Chondrocyte (in vitro differentiated cells): ENCODE results near the gene DHX58. TPM values are rescaled to one million over a fixed set of nuclear protein-coding genes. Genes with fewer than 3 reads are reported as not detected.
A peak's percentile ranks its signal among the peaks of the same experiment; 100 is the strongest.

Source experiments
- DNase-seq: peaks from one replicate; pipeline ENCODE4 v3.0.0; 2021; ENCODE audit warnings: mixed read lengths, low spot score
- H3K27ac Mint-ChIP-seq: one replicate; pipeline ENCODE4 v1.8.0; 2021; ENCODE audit warnings: mild to moderate bottlenecking, moderate library complexity, mixed read lengths; ENCODE audit not compliant: unreplicated experiment
- H3K27me3 Mint-ChIP-seq: 2 replicates; pipeline ENCODE4 v1.8.0; 2021; ENCODE audit warnings: low read depth, mixed read lengths
- H3K36me3 Mint-ChIP-seq: 2 replicates; pipeline ENCODE4 v1.8.0; 2021; ENCODE audit warnings: low read depth, mixed read lengths
- H3K4me1 Mint-ChIP-seq: 2 replicates; pipeline ENCODE4 v1.8.0; 2021; ENCODE audit warnings: low read depth, mild to moderate bottlenecking, mixed read lengths
- H3K4me3 Mint-ChIP-seq: one replicate; pipeline ENCODE4 v1.8.0; 2021; ENCODE audit warnings: mild to moderate bottlenecking, moderate library complexity, mixed read lengths; ENCODE audit not compliant: unreplicated experiment
- H3K9me3 Mint-ChIP-seq: 2 replicates; pipeline ENCODE4 v1.8.0; 2021; ENCODE audit warnings: low read depth, mixed read lengths
- total RNA-seq: library from RNA; stranded (reverse); gene quantifications from 3 replicates; pipeline ENCODE4 v1.2.1, GENCODE V29; 2021
- TF ChIP-seq, protein P1 (sequence below): fragments of 200-600 bp; sonication (generic); IDR thresholded peaks from 2 replicates; pipeline ENCODE4 v1.5.0; 2021; ENCODE audit warnings: antibody characterized with exemption, mild to moderate bottlenecking, moderate library complexity

DHX58 gene
- total RNA-seq, 1 donor from 2014 or later: 0.55 TPM

DNA sequence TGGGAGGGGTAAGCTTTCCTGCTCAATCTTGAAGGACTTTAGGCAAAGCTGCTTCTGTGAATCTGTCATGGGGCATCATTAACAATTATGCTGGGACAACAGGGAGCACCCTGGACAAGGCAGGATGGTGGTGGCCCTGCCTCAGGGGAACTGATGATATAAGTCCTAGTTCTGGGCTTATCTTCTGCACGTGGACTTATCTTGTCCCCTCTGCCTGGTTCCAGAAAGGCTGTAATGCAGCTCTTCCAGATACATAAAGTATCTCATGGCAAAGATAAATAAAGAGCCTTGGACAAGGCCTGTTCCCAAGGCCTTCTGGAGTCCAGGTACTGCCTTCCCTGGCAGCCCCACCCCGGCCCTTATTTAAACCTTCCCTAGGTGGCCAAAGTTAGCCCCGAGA, 8.2 kb downstream of the DHX58 start:
- TF ChIP-seq, protein P1, sequence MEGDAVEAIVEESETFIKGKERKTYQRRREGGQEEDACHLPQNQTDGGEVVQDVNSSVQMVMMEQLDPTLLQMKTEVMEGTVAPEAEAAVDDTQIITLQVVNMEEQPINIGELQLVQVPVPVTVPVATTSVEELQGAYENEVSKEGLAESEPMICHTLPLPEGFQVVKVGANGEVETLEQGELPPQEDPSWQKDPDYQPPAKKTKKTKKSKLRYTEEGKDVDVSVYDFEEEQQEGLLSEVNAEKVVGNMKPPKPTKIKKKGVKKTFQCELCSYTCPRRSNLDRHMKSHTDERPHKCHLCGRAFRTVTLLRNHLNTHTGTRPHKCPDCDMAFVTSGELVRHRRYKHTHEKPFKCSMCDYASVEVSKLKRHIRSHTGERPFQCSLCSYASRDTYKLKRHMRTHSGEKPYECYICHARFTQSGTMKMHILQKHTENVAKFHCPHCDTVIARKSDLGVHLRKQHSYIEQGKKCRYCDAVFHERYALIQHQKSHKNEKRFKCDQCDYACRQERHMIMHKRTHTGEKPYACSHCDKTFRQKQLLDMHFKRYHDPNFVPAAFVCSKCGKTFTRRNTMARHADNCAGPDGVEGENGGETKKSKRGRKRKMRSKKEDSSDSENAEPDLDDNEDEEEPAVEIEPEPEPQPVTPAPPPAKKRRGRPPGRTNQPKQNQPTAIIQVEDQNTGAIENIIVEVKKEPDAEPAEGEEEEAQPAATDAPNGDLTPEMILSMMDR: no peak
- H3K4me3 Mint-ChIP-seq: no peak overlapping the region
- H3K27me3 Mint-ChIP-seq: peaks cover 3% of the 10 kb centered on the region
- no peaks in the 10 kb centered on the region for H3K36me3 Mint-ChIP-seq
- peaks cover 9% of the 10 kb centered on the region for H3K4me1 Mint-ChIP-seq
- DNase-seq: no peak
- no peak overlapping the region for H3K27ac Mint-ChIP-seq
- no peaks in the 10 kb centered on the region for H3K9me3 Mint-ChIP-seq

GRCh38 chr17:42103221-42103954, 9.1 kb downstream of the DHX58 start:
- peaks cover 9% of the 10 kb centered on the region for H3K4me1 Mint-ChIP-seq
- no peaks in the 10 kb centered on the region for H3K9me3 Mint-ChIP-seq
- H3K36me3 Mint-ChIP-seq: no peaks in the 10 kb centered on the region
- H3K27ac Mint-ChIP-seq: no peak overlapping the region
- DNase-seq: no peak
- H3K27me3 Mint-ChIP-seq: peaks cover 3% of the 10 kb centered on the region
- TF ChIP-seq, protein P1: no peak
- no peak overlapping the region for H3K4me3 Mint-ChIP-seq

DNA sequence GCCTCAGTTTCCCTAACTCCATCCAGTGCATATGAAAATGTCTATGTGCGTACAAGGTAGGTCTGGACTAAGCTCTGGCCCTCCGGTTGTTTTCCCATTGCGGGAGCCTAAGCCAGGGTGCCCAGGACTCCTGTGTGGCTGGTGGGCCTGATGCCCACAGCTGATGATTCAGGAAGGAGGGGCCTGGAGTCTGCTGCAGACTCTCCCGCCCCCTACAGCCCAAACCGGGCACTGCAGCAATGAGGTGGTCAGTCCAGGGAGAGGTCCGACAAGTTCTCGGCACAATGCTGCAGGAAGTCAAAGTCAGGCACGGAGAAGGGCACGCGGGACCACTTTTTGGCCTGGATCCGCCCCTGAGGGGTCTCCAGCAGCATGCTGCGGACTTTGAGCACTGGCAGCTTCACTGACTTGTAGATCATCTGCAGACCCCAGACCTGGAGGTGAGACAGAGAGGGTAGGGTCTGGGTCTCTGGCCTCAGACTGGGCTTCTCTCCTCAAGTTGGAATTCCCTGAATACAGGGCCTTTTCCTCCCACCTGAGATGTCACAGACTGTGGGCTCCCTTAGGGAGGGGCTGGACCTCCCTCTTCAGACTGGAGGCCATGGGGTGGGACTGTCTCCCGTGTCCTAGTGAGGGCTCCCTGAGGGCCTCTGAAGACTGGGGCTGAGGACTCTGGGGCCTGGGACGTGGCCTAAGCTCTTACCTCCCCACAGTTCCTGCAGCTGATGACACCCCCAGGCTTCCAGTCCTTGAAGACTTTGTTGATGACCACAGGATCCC, 10.8 kb downstream of the DHX58 start:
- no peak overlapping the region for H3K27ac Mint-ChIP-seq
- TF ChIP-seq, protein P1: peak; percentile 88
- H3K4me1 Mint-ChIP-seq: peaks cover 3% of the 10 kb centered on the region
- peaks cover 15% of the 10 kb centered on the region for H3K27me3 Mint-ChIP-seq
- no peak overlapping the region for H3K4me3 Mint-ChIP-seq
- H3K9me3 Mint-ChIP-seq: no peaks in the 10 kb centered on the region
- no peaks in the 10 kb centered on the region for H3K36me3 Mint-ChIP-seq
- no peak for DNase-seq

DNA sequence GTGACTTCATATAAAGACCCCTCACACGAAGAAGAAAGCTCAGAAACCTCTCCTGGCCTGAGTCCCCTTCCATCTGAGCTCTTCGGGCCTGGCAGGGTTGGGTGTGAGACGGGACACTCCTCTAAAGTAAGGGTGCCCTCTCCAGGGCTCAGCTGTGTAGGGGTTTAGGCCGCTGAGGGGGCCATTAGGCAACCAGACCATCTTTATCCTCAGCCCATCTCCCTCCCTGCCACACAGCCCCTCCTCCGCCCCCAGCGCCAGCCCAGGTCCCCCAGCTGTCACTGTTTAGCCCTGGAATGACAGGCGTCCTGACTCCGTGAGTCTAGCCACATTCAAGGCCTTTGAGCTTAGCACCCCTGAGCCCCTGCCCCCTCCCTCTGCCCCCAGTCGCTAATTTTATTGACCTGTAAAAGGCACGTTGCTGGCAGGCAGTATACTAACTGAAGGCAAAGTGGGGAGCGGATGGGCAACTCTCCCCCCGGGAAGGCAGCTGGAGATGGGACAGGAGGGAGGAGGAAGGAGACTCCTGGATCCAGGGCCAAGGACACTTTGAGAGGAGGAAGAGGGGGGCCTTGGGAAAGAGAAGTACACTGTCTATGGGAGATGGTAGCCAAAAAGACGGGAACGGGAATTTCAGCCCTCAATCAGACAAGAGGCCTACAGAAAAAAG, 13.6 kb downstream of the DHX58 start:
- no peak overlapping the region for H3K4me3 Mint-ChIP-seq
- H3K27ac Mint-ChIP-seq: no peak overlapping the region
- H3K9me3 Mint-ChIP-seq: no peaks in the 10 kb centered on the region
- no peaks in the 10 kb centered on the region for H3K36me3 Mint-ChIP-seq
- DNase-seq: no peak
- peaks cover 3% of the 10 kb centered on the region for H3K4me1 Mint-ChIP-seq
- H3K27me3 Mint-ChIP-seq: peaks cover 16% of the 10 kb centered on the region
- TF ChIP-seq, protein P1: no peak
